ENCODE results near the gene ANO2. TPM values are rescaled to one million over a fixed set of nuclear protein-coding genes. Genes with fewer than 3 reads are reported as not detected.

The ANO2 gene
- total and polyA plus RNA-seq, 5 donors from 2014 or later, result 0.10 TPM; not detected in 4

GRCh38 chr12:5619628-5620027 is 325.4 kb downstream of the ANO2 start:
- no peaks in the 10 kb centered on the region for H3K4me1 Mint-ChIP-seq
- no peaks in the 10 kb centered on the region for H3K4me1 ChIP-seq (ENCODE audit: control insufficient read depth, insufficient read depth, low read length, poor library complexity, severe bottlenecking)
- H3K4me3 Mint-ChIP-seq, result no peak overlapping the region
- no peaks in the 10 kb centered on the region for H3K27me3 ChIP-seq (ENCODE audit: control insufficient read depth, insufficient read depth, low read length)
- ATAC-seq (ENCODE audit: low read depth in 2 of 2) (no peak), DNase-seq (no peak)
- H3K27ac Mint-ChIP-seq, result no peak overlapping the region
- H3K9me3 ChIP-seq (ENCODE audit: control insufficient read depth in 2 of 2, low read length in 2 of 2), result no peaks in the 10 kb centered on the region
- no peak overlapping the region for H3K27ac ChIP-seq (ENCODE audit: insufficient read depth, low read length, poor library complexity, severe bottlenecking)
- H3K4me3 ChIP-seq (ENCODE audit: low read depth, low read length), result no peak overlapping the region
- no peaks in the 10 kb centered on the region for H3K36me3 ChIP-seq (ENCODE audit: control insufficient read depth, insufficient read depth, low read length)
- H3K36me3 Mint-ChIP-seq, result no peaks in the 10 kb centered on the region
- no peaks in the 10 kb centered on the region for H3K27me3 Mint-ChIP-seq
- peaks cover 0 to 3% (median 0%) of the 10 kb centered on the region in 7 donors for H3K9me3 Mint-ChIP-seq

GRCh38 chr12:5616854-5617253 is 328.2 kb downstream of the ANO2 start:
- Histone ChIP-seq H3K4me3 (ENCODE audit: low read depth, low read length) (no peak overlapping the region), H3K27me3 (ENCODE audit: control insufficient read depth, insufficient read depth, low read length) (no peaks in the 10 kb centered on the region), H3K27ac (ENCODE audit: insufficient read depth, low read length, poor library complexity, severe bottlenecking) (no peak overlapping the region), H3K9me3 (ENCODE audit: control insufficient read depth in 2 of 2, low read length in 2 of 2) (no peaks in the 10 kb centered on the region), H3K36me3 (ENCODE audit: control insufficient read depth, insufficient read depth, low read length) (no peaks in the 10 kb centered on the region), H3K4me1 (ENCODE audit: control insufficient read depth, insufficient read depth, low read length, poor library complexity, severe bottlenecking) (no peaks in the 10 kb centered on the region)
- Mint-ChIP-seq H3K9me3 (peaks cover 0 to 3% (median 0%) of the 10 kb centered on the region in 7 donors), H3K4me3 (no peak overlapping the region), H3K4me1 (no peaks in the 10 kb centered on the region), H3K27me3 (no peaks in the 10 kb centered on the region), H3K36me3 (no peaks in the 10 kb centered on the region), H3K27ac (no peak overlapping the region)
- no peak for ATAC-seq (ENCODE audit: low read depth in 2 of 2)
- DNase-seq, result no peak

- Histone ChIP-seq H3K27me3 (ENCODE audit: control insufficient read depth, insufficient read depth, low read length) (no peaks in the 10 kb centered on the region), H3K27ac (ENCODE audit: insufficient read depth, low read length, poor library complexity, severe bottlenecking) (no peak overlapping the region), H3K4me3 (ENCODE audit: low read depth, low read length) (no peak overlapping the region), H3K9me3 (ENCODE audit: control insufficient read depth in 2 of 2, low read length in 2 of 2) (no peaks in the 10 kb centered on the region), H3K4me1 (ENCODE audit: control insufficient read depth, insufficient read depth, low read length, poor library complexity, severe bottlenecking) (no peaks in the 10 kb centered on the region), H3K36me3 (ENCODE audit: control insufficient read depth, insufficient read depth, low read length) (no peaks in the 10 kb centered on the region)
- H3K4me1 Mint-ChIP-seq, result no peaks in the 10 kb centered on the region
- H3K27ac Mint-ChIP-seq, result no peak overlapping the region
- no peaks in the 10 kb centered on the region for H3K9me3 Mint-ChIP-seq
- no peak for DNase-seq
- H3K4me3 Mint-ChIP-seq, result no peak overlapping the region
- no peaks in the 10 kb centered on the region for H3K36me3 Mint-ChIP-seq
- H3K27me3 Mint-ChIP-seq, result no peaks in the 10 kb centered on the region
- ATAC-seq (ENCODE audit: low read depth in 2 of 2), result no peak
Measured at GRCh38 chr12:5615760-5616159, 329.3 kb downstream of the ANO2 start.

- no peak for ATAC-seq (ENCODE audit: low read depth in 2 of 2)
- H3K4me1 Mint-ChIP-seq, result no peaks in the 10 kb centered on the region
Measured at GRCh38 chr12:5614256-5614655, 330.8 kb downstream of the ANO2 start.

GRCh38 chr12:5612556-5613410 is 332.3 kb downstream of the ANO2 start:
- Mint-ChIP-seq H3K36me3 (no peaks in the 10 kb centered on the region), H3K9me3 (no peaks in the 10 kb centered on the region), H3K4me1 (no peaks in the 10 kb centered on the region), H3K27me3 (no peaks in the 10 kb centered on the region), H3K4me3 (no peak overlapping the region), H3K27ac (no peak overlapping the region)
- ATAC-seq (ENCODE audit: low read depth in 2 of 2), result no peak
- Histone ChIP-seq H3K36me3 (ENCODE audit: control insufficient read depth, insufficient read depth, low read length) (no peaks in the 10 kb centered on the region), H3K4me1 (ENCODE audit: control insufficient read depth, insufficient read depth, low read length, poor library complexity, severe bottlenecking) (no peaks in the 10 kb centered on the region), H3K27ac (ENCODE audit: insufficient read depth, low read length, poor library complexity, severe bottlenecking) (no peak overlapping the region), H3K27me3 (ENCODE audit: control insufficient read depth, insufficient read depth, low read length) (no peaks in the 10 kb centered on the region), H3K9me3 (ENCODE audit: control insufficient read depth in 2 of 2, low read length in 2 of 2) (no peaks in the 10 kb centered on the region), H3K4me3 (ENCODE audit: low read depth, low read length) (no peak overlapping the region)
- DNase-seq, result no peak

More at GRCh38 chr12:5614256-5614655, 330.8 kb downstream of the ANO2 start:
- Mint-ChIP-seq H3K36me3 (no peaks in the 10 kb centered on the region), H3K4me3 (no peak overlapping the region), H3K9me3 (no peaks in the 10 kb centered on the region), H3K27ac (no peak overlapping the region), H3K27me3 (no peaks in the 10 kb centered on the region)
- Histone ChIP-seq H3K9me3 (ENCODE audit: control insufficient read depth in 2 of 2, low read length in 2 of 2) (no peaks in the 10 kb centered on the region), H3K4me1 (ENCODE audit: control insufficient read depth, insufficient read depth, low read length, poor library complexity, severe bottlenecking) (no peaks in the 10 kb centered on the region), H3K4me3 (ENCODE audit: low read depth, low read length) (no peak overlapping the region), H3K36me3 (ENCODE audit: control insufficient read depth, insufficient read depth, low read length) (no peaks in the 10 kb centered on the region), H3K27ac (ENCODE audit: insufficient read depth, low read length, poor library complexity, severe bottlenecking) (no peak overlapping the region), H3K27me3 (ENCODE audit: control insufficient read depth, insufficient read depth, low read length) (no peaks in the 10 kb centered on the region)
- DNase-seq, result no peak

GRCh38 chr12:5611162-5611561 is 333.9 kb downstream of the ANO2 start:
- Mint-ChIP-seq H3K27me3 (no peaks in the 10 kb centered on the region), H3K4me3 (no peak overlapping the region), H3K4me1 (no peaks in the 10 kb centered on the region), H3K27ac (no peak overlapping the region), H3K36me3 (no peaks in the 10 kb centered on the region), H3K9me3 (no peaks in the 10 kb centered on the region)
- Histone ChIP-seq H3K27me3 (ENCODE audit: control insufficient read depth, insufficient read depth, low read length) (no peaks in the 10 kb centered on the region), H3K9me3 (ENCODE audit: control insufficient read depth in 2 of 2, low read length in 2 of 2) (no peaks in the 10 kb centered on the region), H3K4me3 (ENCODE audit: low read depth, low read length) (no peak overlapping the region), H3K4me1 (ENCODE audit: control insufficient read depth, insufficient read depth, low read length, poor library complexity, severe bottlenecking) (no peaks in the 10 kb centered on the region), H3K27ac (ENCODE audit: insufficient read depth, low read length, poor library complexity, severe bottlenecking) (no peak overlapping the region), H3K36me3 (ENCODE audit: control insufficient read depth, insufficient read depth, low read length) (no peaks in the 10 kb centered on the region)
- no peak for ATAC-seq (ENCODE audit: low read depth in 2 of 2)
- no peak for DNase-seq

GRCh38 chr12:5599378-5599777 is 345.7 kb downstream of the ANO2 start:
- H3K9me3 ChIP-seq (ENCODE audit: control insufficient read depth in 2 of 2, low read length in 2 of 2), result peaks cover 0 to 1% of the 10 kb centered on the region in 2 experiments
- no peaks in the 10 kb centered on the region for H3K27me3 ChIP-seq (ENCODE audit: control insufficient read depth, insufficient read depth, low read length)
- DNase-seq (no peak), ATAC-seq (ENCODE audit: low read depth in 2 of 2) (no peak)
- H3K27ac Mint-ChIP-seq, result no peak overlapping the region
- no peaks in the 10 kb centered on the region for H3K4me1 Mint-ChIP-seq
- peaks cover 0 to 4% (median 1%) of the 10 kb centered on the region in 7 donors for H3K9me3 Mint-ChIP-seq
- H3K4me3 Mint-ChIP-seq, result no peak overlapping the region
- H3K36me3 ChIP-seq (ENCODE audit: control insufficient read depth, insufficient read depth, low read length), result no peaks in the 10 kb centered on the region
- H3K36me3 Mint-ChIP-seq, result no peaks in the 10 kb centered on the region
- H3K4me3 ChIP-seq (ENCODE audit: low read depth, low read length), result no peak overlapping the region
- no peak overlapping the region for H3K27ac ChIP-seq (ENCODE audit: insufficient read depth, low read length, poor library complexity, severe bottlenecking)
- H3K27me3 Mint-ChIP-seq, result no peaks in the 10 kb centered on the region
- H3K4me1 ChIP-seq (ENCODE audit: control insufficient read depth, insufficient read depth, low read length, poor library complexity, severe bottlenecking), result no peaks in the 10 kb centered on the region

- H3K4me1 Mint-ChIP-seq, result no peaks in the 10 kb centered on the region
- DNase-seq, result no peak
Measured at GRCh38 chr12:5593998-5594397, 351.1 kb downstream of the ANO2 start.

More at GRCh38 chr12:5593998-5594397, 351.1 kb downstream of the ANO2 start:
- ATAC-seq (ENCODE audit: low read depth in 2 of 2), result no peak
- no peaks in the 10 kb centered on the region for H3K27me3 ChIP-seq (ENCODE audit: control insufficient read depth, insufficient read depth, low read length)
- Mint-ChIP-seq H3K27me3 (no peaks in the 10 kb centered on the region), H3K36me3 (no peaks in the 10 kb centered on the region), H3K27ac (no peak overlapping the region), H3K9me3 (peaks cover 0 to 3% (median 0%) of the 10 kb centered on the region in 7 donors), H3K4me3 (no peak overlapping the region)
- no peaks in the 10 kb centered on the region for H3K36me3 ChIP-seq (ENCODE audit: control insufficient read depth, insufficient read depth, low read length)
- H3K27ac ChIP-seq (ENCODE audit: insufficient read depth, low read length, poor library complexity, severe bottlenecking), result no peak overlapping the region
- no peaks in the 10 kb centered on the region for H3K4me1 ChIP-seq (ENCODE audit: control insufficient read depth, insufficient read depth, low read length, poor library complexity, severe bottlenecking)
- H3K9me3 ChIP-seq (ENCODE audit: control insufficient read depth in 2 of 2, low read length in 2 of 2), result peaks cover 0 to 1% of the 10 kb centered on the region in 2 experiments
- no peak overlapping the region for H3K4me3 ChIP-seq (ENCODE audit: low read depth, low read length)

All from CD4-positive, CD25-positive, alpha-beta regulatory T cell (primary cell).